H9 (cell line): Measurements from ENCODE around the gene ISCU. TPM values are rescaled to one million over a fixed set of nuclear protein-coding genes. Genes with fewer than 3 reads are reported as not detected.

Experiments
- DNase-seq: peaks from one replicate; pipeline ENCODE4 v3.0.0-alpha.2; 2017
- H2AFZ ChIP-seq: one replicate; pipeline ENCODE4 v1.6.1; 2013; ENCODE audit warnings: mild to moderate bottlenecking, low read length, control low read depth, moderate library complexity
- H2AK5ac ChIP-seq: 2 replicates; pipeline ENCODE4 v1.6.1; 2013; ENCODE audit warnings: low read length, control low read depth, mixed read lengths; ENCODE audit not compliant: insufficient read length
- H2BK120ac ChIP-seq: one replicate; pipeline ENCODE4 v1.6.1; 2013; ENCODE audit warnings: low read depth, mild to moderate bottlenecking, low read length, control low read depth, inconsistent platforms; ENCODE audit not compliant: poor library complexity, severe bottlenecking
- H2BK12ac ChIP-seq: 2 replicates; pipeline ENCODE4 v1.6.1; 2013; ENCODE audit warnings: low read length, control low read depth, mixed read lengths, low read depth; ENCODE audit not compliant: insufficient read length
- H2BK15ac ChIP-seq: 2 replicates; pipeline ENCODE4 v1.6.1; 2013; ENCODE audit warnings: low read depth, low read length, control low read depth
- H2BK20ac ChIP-seq: one replicate; pipeline ENCODE4 v1.6.1; 2013; ENCODE audit warnings: low read depth, mild to moderate bottlenecking, low read length, control low read depth, inconsistent platforms; ENCODE audit not compliant: poor library complexity, severe bottlenecking
- H2BK5ac ChIP-seq: 2 replicates; pipeline ENCODE4 v1.6.1; 2013; ENCODE audit warnings: low read length, control low read depth, mixed read lengths; ENCODE audit not compliant: insufficient read length
- H3K14ac ChIP-seq: 2 replicates; pipeline ENCODE4 v1.6.1; 2013; ENCODE audit warnings: low read length, control low read depth; ENCODE audit not compliant: insufficient read depth
- H3K18ac ChIP-seq: 2 replicates; pipeline ENCODE4 v1.6.1; 2013; ENCODE audit warnings: low read depth, mild to moderate bottlenecking, mixed read lengths, low read length, control low read depth; ENCODE audit not compliant: insufficient read length
- H3K23ac ChIP-seq: 2 replicates; pipeline ENCODE4 v1.6.1; 2013; ENCODE audit warnings: low read length, control low read depth, mixed read lengths, low read depth; ENCODE audit not compliant: insufficient read length
- H3K23me2 ChIP-seq: 2 replicates; pipeline ENCODE4 v1.6.1; 2013; ENCODE audit warnings: low read depth, mild to moderate bottlenecking, mixed read lengths, low read length, control low read depth; ENCODE audit not compliant: insufficient read length, poor library complexity, severe bottlenecking
- H3K27ac ChIP-seq: 2 replicates; pipeline ENCODE4 v1.5.1; 2013; ENCODE audit warnings: low read length, control low read depth, mixed read lengths, low read depth; ENCODE audit not compliant: insufficient read length
- H3K27me3 ChIP-seq: 2 replicates; pipeline ENCODE4 v1.6.1; 2013; ENCODE audit warnings: low read length, control low read depth, inconsistent platforms; ENCODE audit not compliant: insufficient read depth
- H3K4ac ChIP-seq: 2 replicates; pipeline ENCODE4 v1.6.1; 2013; ENCODE audit warnings: low read depth, mild to moderate bottlenecking, control low read depth, inconsistent platforms, low read length, moderate library complexity
- H3K4me1 ChIP-seq: 2 replicates; pipeline ENCODE4 v1.6.1; 2013; ENCODE audit warnings: low read length, control low read depth, inconsistent platforms; ENCODE audit not compliant: insufficient read depth
- H3K4me2 ChIP-seq: 2 replicates; pipeline ENCODE4 v1.6.1; 2013; ENCODE audit warnings: low read length, control low read depth, mixed read lengths; ENCODE audit not compliant: insufficient read length, insufficient read depth
- H3K56ac ChIP-seq: 2 replicates; pipeline ENCODE4 v1.6.1; 2013; ENCODE audit warnings: low read depth, mild to moderate bottlenecking, mixed read lengths, low read length, control low read depth; ENCODE audit not compliant: insufficient read length
- H3K79me1 ChIP-seq: 2 replicates; pipeline ENCODE4 v1.6.1; 2013; ENCODE audit warnings: low read depth, mild to moderate bottlenecking, moderate library complexity, low read length, control low read depth, inconsistent platforms; ENCODE audit not compliant: insufficient read depth, poor library complexity, severe bottlenecking
- H3K79me2 ChIP-seq: 2 replicates; pipeline ENCODE4 v1.6.1; 2013; ENCODE audit warnings: low read length, control low read depth, inconsistent platforms; ENCODE audit not compliant: insufficient read depth
- H3K9ac ChIP-seq: 2 replicates; pipeline ENCODE4 v1.6.1; 2013; ENCODE audit warnings: low read length, control low read depth, mixed read lengths; ENCODE audit not compliant: insufficient read length; ENCODE audit errors: extremely low read depth
- H3K9me3 ChIP-seq: one replicate; pipeline ENCODE4 v1.6.1; 2013; ENCODE audit warnings: low read depth, low read length, inconsistent platforms; ENCODE audit not compliant: control insufficient read depth
- H3T11ph ChIP-seq: one replicate; pipeline ENCODE4 v1.6.1; 2013; ENCODE audit warnings: mild to moderate bottlenecking, low read length, control low read depth, inconsistent platforms
- H4K20me1 ChIP-seq: one replicate; pipeline ENCODE4 v1.6.1; 2013; ENCODE audit not compliant: control insufficient read depth, insufficient read length, insufficient read depth
- H4K5ac ChIP-seq: 2 replicates; pipeline ENCODE4 v1.6.1; 2013; ENCODE audit warnings: low read depth, mild to moderate bottlenecking, mixed read lengths, low read length, control low read depth; ENCODE audit not compliant: insufficient read length
- H4K8ac ChIP-seq: replicated peaks from 2 replicates; pipeline ENCODE4 v1.6.1; 2013; ENCODE audit warnings: low read length, control low read depth, mixed read lengths, low read depth; ENCODE audit not compliant: insufficient read length
- H4K91ac ChIP-seq: 2 replicates; pipeline ENCODE4 v1.6.1; 2013; ENCODE audit warnings: low read depth, mild to moderate bottlenecking, moderate library complexity, mixed read lengths, low read length, control low read depth; ENCODE audit not compliant: insufficient read length
- H3K27ac Mint-ChIP-seq, 3 experiments: 2 replicates in 2 of 3; 3 replicates in 1 of 3; pipeline ENCODE4 v1.8.0; 2020 to 2021; ENCODE audit warnings: mixed read lengths in 3 of 3, mild to moderate bottlenecking in 1 of 3, moderate library complexity in 1 of 3
- H3K27me3 Mint-ChIP-seq: 2 replicates; pipeline ENCODE4 v1.8.0; 2021; ENCODE audit warnings: low read depth, mild to moderate bottlenecking, moderate library complexity, mixed read lengths
- H3K36me3 Mint-ChIP-seq, 3 experiments: 2 replicates in 2 of 3; 3 replicates in 1 of 3; pipeline ENCODE4 v1.8.0; 2020 to 2021; ENCODE audit warnings: low read depth in 3 of 3, mixed read lengths in 3 of 3; ENCODE audit not compliant: insufficient read depth in 1 of 3
- H3K4me1 Mint-ChIP-seq, 2 experiments: 2 replicates each; pipeline ENCODE4 v1.8.0; 2020; ENCODE audit warnings: mixed read lengths in 2 of 2
- H3K4me3 Mint-ChIP-seq, 2 experiments: 2 replicates in 1 of 2; 3 replicates in 1 of 2; pipeline ENCODE4 v1.8.0; 2020 to 2021; ENCODE audit warnings: mild to moderate bottlenecking in 2 of 2, mixed read lengths in 2 of 2, moderate library complexity in 1 of 2
- H3K9me3 Mint-ChIP-seq, 2 experiments: 2 replicates in 1 of 2; 3 replicates in 1 of 2; pipeline ENCODE4 v1.8.0; 2020; ENCODE audit warnings: mild to moderate bottlenecking in 2 of 2, mixed read lengths in 2 of 2, moderate library complexity in 1 of 2
- CTCF ChIP-seq: fragments of 200-600 bp; sonication (generic); conservative IDR thresholded peaks from 3 replicates; pipeline ENCODE4 v1.8.0; 2021; ENCODE audit warnings: antibody characterized with exemption, mild to moderate bottlenecking
- WGBS: extraction: QIAGEN DNeasy Blood & Tissue Kit; methylation state at CpG from one replicate; pipeline ENCODE4 v1.1.7; 2013; ENCODE audit warnings: missing lambda C conversion rate, low lambda C conversion rate, mixed read lengths; ENCODE audit not compliant: insufficient read length; ENCODE audit errors: extremely low coverage; 5-methylcytosine and 5-hydroxymethylcytosine counted together
- total RNA-seq: library from RNA; stranded (reverse); gene quantifications from 2 replicates; pipeline ENCODE4 v1.2.1, GENCODE V29; 2021

ISCU gene
- total RNA-seq, 1 experiment from 2014 or later: 64.9 TPM

GRCh38 chr12:108516511-108517275 is 45.7 kb upstream of the ISCU start:
- Histone ChIP-seq H2BK15ac (no peak overlapping the region), H3K23ac (no peak overlapping the region), H3T11ph (no peak overlapping the region), H3K79me2 (no peaks in the 10 kb centered on the region), H3K27me3 (no peaks in the 10 kb centered on the region; the same call in 1 of the 2 replicates), H2BK120ac (no peak overlapping the region), H3K4me2 (no peak overlapping the region), H4K5ac (no peak overlapping the region), H2BK5ac (no peak overlapping the region), H3K56ac (no peak overlapping the region), H3K23me2 (peaks cover 6% of the 10 kb centered on the region), H2BK12ac (no peak overlapping the region), H3K9me3 (no peaks in the 10 kb centered on the region), H3K14ac (no peak overlapping the region), H3K4me1 (peaks cover 6% of the 10 kb centered on the region; the same call in 1 of the 2 replicates), H3K79me1 (peaks cover 5% of the 10 kb centered on the region), H3K9ac (no peak overlapping the region), H2AK5ac (no peak overlapping the region), H2AFZ (no peak overlapping the region), H3K4ac (no peak overlapping the region), H3K18ac (no peak overlapping the region), H4K91ac (no peak overlapping the region), H2BK20ac (no peak overlapping the region), H3K27ac (no peak overlapping the region), H4K8ac (no peak overlapping the region), H4K20me1 (peaks cover 2% of the 10 kb centered on the region)
- WGBS: no CpG with 5 or more reads among the region's 23 CpGs
- no peak overlapping the region for H3K27ac Mint-ChIP-seq
- no peaks in the 10 kb centered on the region; the same call in 1 of the 2 replicates for H3K27me3 Mint-ChIP-seq
- no peak for TF ChIP-seq CTCF
- peak; percentile 66 for DNase-seq
- H3K36me3 Mint-ChIP-seq: peaks cover 22 to 45% (median 37%) of the 10 kb centered on the region in 3 experiments; a peak in 6 of 7 replicates
- H3K4me3 Mint-ChIP-seq: peak overlapping the region; percentile 86 to 91; a peak in 4 of 5 replicates
- peaks cover 14 to 18% of the 10 kb centered on the region in 2 experiments for H3K4me1 Mint-ChIP-seq
- H3K9me3 Mint-ChIP-seq: no peaks in the 10 kb centered on the region
